Jurkat, Clone E6-1 (cell line): ENCODE measurements around the gene ZNF683.

ENCODE experiments used
- DNase-seq: peaks from one replicate; pipeline ENCODE4 v3.0.0-alpha.2; 2011; ENCODE audit warnings: low read depth, low spot score
- H3K4me3 ChIP-seq: 2 replicates; pipeline ENCODE4 v1.5.1; 2011; ENCODE audit warnings: mild to moderate bottlenecking, low read length, control low read depth, moderate library complexity

ZNF683 gene

DNA sequence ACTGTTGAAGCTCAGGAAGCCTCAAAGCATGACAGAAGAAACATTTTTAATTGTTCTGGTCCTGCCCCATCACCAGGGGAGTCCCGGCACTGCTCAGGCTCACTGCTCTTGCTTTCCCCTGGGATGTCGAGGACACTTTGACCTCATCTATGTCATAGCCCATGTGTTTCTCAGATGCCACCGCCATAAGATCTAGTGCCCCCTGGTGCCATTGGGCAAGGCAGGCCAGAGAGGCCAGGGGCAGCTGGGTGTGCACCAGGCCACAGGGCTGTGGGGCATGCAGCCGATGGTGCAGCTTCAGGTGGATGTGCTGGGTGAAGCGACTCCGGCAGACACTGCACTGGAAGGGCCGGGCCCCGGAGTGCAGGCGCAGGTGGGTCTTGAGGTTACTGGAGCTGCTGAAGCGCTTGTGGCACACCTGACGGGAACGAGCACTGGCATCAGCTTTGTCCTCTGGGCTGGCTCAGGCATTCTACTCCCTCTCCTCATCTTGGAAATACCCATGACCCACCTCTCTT is 10.9 kb downstream of the ZNF683 start:
- DNase-seq: no peak
- no peak overlapping the region for H3K4me3 ChIP-seq

DNA sequence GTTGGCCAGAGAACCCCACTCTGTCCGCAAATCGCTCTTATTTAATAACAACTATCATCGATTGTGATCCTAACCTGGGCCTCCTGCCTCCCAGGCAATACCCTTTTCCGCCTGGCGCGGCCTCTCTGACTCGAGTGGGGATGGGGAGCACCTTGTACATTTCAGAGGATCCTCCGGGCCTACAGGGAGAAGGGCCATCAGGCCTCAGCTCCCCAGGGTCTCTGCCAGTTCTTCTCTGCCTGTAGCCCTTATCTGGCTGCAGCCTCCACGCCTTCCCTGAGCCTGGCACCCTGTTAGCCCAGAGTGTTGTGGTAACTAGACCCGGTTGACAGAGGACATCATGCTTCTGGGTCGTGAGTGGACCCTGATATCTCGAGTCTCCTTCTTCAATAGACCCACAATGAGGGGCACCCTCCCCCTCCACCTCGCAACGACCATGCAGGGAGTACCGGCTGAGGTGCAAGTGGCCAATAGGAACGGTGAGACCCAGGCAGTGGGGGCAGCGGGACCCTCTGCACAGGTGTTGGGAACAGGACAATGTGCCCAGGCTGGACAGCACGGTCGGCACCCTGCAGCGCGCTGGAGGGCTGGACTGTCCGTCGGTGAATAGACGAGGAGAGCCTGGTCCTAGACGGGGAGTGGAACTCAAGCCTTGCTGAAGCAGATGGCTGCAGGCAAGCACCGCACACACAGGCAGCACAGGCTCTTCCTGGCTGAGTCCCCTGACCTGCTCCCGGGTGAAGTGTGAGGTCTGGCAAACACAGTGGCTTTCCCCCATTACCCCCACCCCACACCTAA is 11.5 kb downstream of the ZNF683 start:
- no peak for DNase-seq
- no peak overlapping the region for H3K4me3 ChIP-seq

DNA sequence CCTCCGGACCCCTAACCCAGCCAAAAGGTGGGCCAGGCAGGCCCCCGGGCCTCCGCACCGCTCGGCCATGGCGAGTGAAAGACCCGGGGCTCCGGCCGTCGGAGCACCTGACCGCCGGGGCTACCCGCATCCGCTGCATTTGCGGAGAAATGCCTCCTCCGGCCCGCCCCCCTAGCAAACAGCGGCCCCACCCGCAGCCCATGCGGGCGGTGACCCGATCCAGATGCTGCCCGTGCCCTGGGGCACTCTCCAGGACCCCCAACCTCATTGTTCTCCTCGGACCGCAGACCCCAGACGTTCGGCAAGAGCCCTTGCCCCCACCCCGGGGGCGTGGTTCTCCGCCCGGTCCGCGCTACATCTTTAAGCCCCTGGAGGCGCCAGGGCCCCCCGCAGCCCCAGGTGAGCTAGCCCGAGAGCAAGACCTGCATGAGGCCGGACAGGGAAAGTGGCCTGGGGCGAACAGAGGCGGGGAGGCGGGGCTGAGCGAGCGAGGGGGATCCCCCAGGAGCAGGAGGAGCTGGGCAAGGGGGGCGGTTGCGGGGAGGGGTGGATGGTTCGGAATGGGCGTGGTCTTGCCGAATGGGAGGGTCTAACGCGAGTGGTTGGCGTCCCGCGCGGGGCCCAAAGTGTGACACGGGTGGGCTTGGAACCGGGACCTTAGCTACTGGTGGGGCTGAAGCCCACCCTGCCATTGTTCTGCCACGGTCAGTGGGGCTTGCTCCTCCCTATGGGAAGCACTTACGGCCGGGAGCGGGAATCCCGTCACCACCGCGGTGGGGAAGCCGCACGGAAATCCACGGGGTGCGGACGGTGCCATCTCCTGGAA is 12.4 kb downstream of the ZNF683 start:
- no peak overlapping the region for H3K4me3 ChIP-seq
- DNase-seq: no peak

DNA sequence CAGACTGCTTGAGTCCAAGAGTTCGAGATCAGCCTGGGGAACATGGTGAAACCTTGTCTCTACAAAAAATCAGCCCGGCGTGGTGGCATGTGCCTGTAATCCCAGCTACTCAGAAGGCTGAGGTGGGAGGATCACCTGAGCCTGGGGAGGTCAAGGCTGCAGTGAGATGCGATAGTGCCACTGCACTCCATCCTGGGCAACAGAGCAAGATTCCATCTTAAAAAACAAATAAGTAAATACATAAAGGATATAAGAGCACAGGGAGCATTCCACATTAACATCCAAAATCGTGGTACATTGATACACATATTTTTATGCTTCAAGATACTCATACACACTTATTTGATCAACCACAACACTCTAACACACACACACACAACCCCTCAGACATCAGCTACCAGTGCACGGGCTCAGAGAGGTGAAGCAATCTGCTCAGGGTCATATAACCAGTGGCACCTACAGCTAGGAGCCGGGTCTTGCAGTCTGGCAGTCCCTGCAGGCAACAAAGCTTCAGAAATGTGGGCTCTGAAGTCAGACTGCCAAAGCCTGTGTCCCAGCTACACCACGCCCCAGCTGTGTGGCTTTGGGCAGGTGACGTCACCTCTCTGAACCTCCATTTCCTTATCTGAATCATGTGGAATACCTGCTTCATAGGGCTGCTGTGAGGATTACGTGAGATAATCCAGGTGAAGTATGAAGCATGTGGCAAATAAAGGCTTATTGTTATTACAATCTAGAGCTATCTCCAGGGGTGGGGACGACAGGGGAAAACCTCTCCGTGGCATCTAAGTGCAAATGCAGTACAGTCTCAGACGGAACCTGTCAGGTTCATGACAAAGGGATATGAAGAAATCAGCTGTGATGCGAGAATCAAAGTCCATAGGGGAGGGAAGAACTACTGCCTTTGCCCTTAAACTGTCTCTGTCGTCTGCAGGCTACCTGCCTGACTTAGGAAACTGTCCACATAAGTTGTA is 13.9 kb downstream of the ZNF683 start:
- peak; percentile 65 for DNase-seq
- H3K4me3 ChIP-seq: peak overlapping the region; percentile 5; the same call in 1 of the 2 replicates

DNA sequence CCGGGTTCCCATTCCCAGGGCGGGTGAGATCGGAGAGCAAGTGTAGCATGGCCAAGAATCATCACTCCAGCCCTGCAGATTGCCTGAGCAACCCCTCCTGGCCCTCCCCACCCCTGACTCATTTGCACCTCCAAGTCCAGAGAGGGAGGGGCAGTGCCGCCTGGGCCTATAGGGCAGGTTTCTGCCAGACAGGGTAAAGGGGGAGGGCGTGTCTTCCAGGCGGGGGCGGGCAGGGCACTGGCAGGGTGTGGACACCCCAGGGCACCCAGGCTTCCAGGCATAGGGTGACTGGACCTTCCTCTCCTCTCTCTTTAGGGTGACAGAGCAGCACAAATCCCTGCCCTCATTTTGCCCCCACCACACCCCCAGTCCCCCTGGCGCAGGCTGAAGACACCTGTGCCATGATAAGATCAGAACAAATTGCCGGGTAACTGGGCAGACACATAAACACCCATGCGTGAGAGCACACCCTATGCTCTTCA is 15.4 kb downstream of the ZNF683 start:
- no peak for DNase-seq
- H3K4me3 ChIP-seq: no peak overlapping the region

DNA sequence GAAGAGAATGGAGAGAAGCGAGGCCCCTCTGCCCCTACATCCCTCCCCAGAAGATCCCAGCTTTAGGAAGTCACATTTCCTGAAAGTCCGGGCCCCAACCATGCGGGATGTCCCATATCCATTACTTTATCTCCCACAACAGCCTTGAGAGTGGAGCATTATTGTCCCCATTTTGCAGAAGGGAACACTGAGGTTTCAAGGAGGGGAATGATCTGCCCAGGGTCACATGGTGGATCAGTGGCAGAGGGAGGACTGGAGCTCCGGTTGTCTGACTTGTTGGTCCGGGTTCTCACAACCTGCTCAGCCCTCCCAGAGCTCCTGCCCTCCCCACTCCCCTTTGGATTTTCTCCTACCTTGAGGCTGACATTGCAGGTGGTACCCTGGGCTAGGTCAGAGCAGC is 16.4 kb downstream of the ZNF683 start:
- H3K4me3 ChIP-seq: no peak overlapping the region
- no peak for DNase-seq

DNA sequence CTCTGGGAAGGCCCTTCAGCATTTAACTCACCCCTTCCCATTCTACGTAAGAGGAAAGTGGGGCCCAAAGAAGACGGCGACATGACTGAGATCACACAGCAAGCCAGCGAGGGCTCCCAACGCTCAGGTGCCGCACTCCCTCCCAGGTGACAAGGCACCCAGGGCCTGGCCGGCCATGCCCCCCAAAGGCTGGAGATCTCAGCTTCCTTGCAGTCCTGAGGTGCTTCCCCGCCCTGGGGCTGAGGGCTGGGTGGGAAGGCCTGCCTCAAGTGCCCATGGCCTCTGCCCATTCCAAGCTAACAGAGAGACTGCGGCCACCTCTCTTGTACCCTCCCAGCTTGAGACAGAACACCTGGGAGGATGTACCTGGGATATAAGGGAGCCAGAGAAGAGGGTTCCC is 17.6 kb downstream of the ZNF683 start:
- DNase-seq: no peak
- no peak overlapping the region for H3K4me3 ChIP-seq

DNA sequence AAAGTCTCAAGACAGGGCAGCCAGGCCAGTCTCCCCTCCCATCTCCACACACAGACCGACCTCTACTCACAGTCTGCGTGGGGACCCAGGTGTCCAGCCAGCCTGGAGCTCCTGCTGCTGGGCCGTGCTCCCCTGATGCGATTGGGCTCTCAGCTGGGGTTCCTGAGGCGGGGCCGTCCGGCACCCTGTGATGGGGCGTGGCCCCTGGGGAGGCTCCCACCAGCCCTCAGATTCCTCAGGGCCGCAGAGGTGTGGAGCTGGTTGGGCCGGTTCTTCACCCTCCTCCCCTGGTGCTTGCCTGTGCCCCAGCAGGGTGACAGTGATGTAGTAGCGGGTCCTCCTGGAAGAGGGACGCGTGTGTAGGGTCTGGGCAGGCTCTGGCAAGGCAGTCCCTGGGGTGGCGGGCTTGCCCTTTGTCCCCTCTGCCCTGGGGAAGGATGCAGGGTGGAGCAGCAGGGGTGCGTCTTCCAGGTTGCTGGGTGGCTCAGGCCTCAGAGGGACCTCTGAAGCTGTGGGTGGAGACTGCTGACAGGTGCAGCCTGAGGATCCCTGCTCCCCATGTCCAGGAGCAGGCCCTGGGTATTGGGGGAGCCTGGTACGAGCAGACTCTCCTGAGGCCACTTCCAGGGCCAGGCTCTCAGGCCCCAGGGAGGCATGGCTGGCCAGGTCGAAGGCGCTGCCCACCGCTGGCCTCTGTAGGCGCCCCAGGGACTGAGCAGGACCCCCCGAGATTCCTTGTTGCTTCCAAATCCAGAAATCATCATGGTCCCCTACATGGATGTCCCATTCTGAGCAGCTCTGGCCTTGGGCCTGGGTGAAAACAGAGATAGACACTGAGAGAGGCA is 18.4 kb downstream of the ZNF683 start, which contains the start of gene CRYBG2:
CRYBG2 (minus strand) TSS at position 155 of the 845 bp plus-strand sequence. CDS start 7,473 bp downstream, outside the sequence.
- H3K4me3 ChIP-seq: no peak within 1 kb of the TSS

DNA sequence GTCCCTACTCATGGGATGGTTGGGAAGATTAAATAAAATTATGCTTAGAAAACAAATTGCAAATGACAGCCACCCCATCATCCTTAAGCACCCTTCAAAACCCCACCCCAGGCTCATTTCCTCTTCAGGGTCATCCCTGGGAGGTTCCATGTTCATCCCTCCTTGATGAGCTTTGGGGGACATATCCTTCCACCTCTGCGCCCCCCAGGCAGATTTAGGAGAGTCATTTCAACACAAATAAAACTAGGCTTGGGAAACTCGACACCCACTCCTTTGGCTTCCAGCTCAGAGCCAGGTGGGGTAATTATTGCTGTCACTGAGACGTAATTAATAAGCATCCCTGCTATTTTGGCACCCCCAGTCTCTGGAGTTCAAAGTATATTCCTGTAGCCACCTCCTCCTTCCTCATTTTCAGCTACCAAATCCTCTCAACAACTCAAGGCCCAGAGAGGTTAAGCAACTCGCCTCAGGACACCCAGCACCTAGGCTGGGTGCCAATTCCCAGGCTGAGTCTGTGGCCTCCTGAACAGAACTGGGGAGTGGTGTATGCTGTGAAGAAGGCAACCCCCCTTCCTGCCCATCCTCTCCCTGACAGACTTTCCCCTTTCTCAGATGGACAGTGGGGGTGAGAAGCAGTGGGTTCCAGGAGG is 19.2 kb downstream of the ZNF683 start:
- no peak overlapping the region for H3K4me3 ChIP-seq
- DNase-seq: no peak

More for the DNA sequence above, 18.4 kb downstream of the ZNF683 start, which contains the start of gene CRYBG2:
- no peak for DNase-seq

DNA sequence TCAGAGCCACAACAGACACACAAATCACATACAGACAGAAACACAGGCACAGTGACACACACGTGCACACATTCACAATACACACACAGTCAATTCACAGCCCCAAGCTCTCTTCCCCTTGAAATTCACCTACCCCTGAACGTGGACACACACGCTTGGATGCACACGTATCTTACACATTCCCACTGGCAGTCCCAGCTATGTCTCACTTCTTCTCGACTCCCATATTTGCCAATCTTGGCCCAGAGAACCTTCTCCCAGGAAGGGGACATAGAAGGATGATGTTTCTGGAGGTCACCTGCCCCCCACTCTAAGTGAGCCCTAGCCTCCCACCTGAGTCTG is 20.2 kb downstream of the ZNF683 start:
- no peak for DNase-seq
- no peak overlapping the region for H3K4me3 ChIP-seq

DNA sequence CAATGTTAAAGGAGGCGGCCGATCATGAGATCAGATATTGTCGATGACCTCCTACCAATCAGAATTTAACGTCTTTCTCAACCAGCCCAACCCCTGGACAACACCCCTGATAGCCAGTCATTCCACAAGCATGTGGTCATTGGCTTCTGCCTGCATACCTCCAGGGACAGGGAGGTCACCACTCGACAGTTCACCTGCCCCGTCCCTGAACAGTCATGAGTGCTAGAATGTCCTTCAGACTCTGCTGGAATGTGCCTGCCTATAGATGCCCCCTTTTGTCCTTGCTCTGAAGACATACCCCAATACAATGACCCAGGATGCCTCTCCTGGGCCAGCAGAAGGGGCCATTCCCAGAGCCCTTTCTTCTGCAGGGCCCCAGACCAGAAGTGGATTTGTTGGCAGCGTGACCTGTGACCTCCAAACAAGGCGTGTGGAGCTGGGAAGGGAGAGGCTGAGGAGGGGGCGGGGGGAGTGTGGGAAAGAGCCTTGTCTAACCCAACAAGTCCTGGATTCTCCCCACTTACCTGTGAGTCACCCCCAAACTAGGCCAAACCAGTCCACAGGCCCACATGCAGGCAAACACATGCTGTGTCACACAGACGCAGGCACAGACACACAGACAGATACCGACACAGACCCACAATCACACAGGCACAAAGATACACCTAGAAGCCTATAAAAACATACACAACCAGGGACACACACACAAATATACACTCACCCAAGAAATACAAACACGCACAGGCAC is 20.8 kb downstream of the ZNF683 start:
- no peak overlapping the region for H3K4me3 ChIP-seq
- DNase-seq: no peak

DNA sequence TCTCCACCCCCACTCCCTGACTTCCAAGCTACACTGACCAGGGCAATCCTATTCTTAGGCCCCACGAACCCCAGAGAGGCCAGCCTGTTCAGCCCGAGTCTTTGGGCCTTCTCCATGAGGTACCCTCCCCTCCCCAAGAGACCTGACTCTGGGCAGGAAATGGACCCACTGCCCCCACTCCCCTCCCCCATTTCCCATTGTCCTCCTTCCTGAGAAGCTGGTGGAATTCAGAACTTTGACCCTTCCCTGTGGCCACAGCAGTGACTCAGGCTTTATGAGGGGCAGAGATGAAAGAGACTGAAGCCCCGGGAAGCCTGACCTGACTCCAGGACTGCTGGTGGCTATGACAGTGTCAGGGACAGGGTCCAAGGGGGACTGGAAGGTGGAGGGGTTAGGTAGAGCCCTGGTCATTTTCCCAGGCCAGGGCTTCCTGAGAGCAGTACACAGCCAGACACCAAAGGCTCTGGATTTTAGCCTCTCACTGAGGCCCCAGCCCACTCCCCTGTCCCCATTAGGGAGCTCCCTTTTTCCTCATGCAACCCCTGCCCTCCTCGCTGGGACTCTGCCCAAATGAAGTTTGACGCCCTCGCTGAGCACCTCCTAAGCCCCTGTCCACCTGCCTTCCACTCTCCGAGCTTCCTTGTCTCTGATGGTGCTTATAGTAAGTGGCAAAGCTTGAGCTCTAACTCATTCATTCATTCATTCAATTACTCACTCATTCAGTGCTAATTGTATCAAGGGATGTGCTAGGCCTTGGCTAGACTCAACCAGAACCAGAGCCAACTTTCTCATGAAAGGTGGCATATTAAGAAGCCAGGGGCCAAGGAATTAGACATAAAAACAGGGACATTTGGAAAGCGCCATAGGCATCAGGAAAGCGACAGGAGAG is 21.6 kb downstream of the ZNF683 start:
- DNase-seq: no peak
- H3K4me3 ChIP-seq: no peak overlapping the region

DNA sequence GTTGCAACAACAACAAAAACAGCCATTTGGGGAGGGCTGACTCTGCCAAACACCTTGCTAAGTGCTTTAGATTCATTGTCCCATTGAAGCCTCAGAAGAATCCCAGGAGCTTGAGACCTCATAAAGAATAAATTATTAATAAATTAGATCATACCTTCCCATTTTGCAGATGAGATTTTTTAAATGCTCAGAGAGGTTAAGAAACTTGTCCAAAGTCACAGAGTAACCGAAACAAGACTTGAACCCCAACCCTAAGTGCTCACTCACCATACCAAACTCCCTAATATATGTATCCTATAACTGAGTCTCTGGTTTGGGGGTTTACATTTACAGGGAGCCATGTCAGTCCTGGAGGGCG is 22.2 kb downstream of the ZNF683 start:
- no peak for DNase-seq
- no peak overlapping the region for H3K4me3 ChIP-seq

DNA sequence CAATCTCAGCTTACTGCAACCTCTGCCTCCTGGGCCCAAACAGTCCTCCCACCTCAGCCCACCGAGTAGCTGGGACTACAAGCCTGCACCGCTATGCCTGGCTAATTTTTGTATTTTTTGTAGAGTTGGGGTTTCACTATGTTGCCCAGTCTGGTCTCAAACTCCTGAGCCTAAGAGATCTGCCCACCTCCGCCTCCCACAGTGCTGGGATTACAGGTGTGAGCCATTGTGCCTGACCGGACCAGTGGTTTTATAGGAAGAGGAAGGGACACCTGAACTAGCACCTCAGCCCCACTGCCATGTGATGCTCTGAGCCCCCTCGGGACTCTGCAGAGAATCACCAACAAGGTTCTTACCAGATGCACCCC is 22.7 kb downstream of the ZNF683 start:
- H3K4me3 ChIP-seq: no peak overlapping the region
- no peak for DNase-seq

DNA sequence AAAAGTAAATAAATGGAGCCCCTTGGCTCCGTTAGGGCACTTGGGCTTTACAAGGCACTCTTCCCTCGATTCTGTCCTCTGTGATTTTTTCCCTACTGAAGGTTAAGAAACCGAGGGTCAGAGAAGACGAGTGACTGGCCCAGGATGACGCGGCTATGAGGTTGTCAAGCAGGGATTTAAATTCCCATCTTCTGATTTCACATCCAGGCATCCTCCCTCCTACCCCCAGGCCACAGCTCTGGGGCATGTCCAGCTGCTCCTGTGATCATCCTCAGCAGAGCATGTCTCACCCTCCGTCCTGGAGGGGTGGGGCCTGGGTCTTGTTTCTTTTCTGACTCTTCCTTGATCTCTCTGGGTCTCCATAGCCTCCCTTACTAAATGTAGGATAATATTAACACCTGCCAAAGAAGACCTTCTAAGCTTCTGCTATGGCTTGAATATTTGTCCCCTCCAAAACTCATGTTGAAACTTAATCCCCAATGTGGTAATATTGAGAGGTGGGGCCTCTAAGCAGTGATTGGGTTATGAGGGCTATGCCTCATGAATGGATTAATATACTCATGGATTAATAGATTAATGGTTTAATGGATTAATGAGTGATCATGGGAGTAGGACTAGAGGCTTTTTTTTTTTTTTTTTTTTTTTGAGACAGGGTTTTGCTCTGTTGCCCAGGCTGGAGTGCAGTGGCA is 23.2 kb downstream of the ZNF683 start:
- DNase-seq: no peak
- H3K4me3 ChIP-seq: no peak overlapping the region
